NCI-H526 (cell line): Measurements from ENCODE around the gene ELL.
"Not testable (repeated sequence)": the region's sequence is repeated elsewhere in the genome, so short reads cannot be mapped to it uniquely, and the experiment has no call there.

Source experiments
- DNase-seq, 2 experiments: peaks; one replicate each; lab custom pipeline; 2025; lab: John Stamatoyannopoulos, UW

Gene ELL

GRCh38 chr19:18521692-18522123 is at the start of gene ELL:
ELL (minus strand) TSS chr19:18522070; CDS start chr19:18522055, 15 bp downstream.
- no peak for DNase-seq

GRCh38 chr19:18568367-18568766 is 46.5 kb upstream of the ELL start:
- DNase-seq, result no peak

- DNase-seq, result no peak
Measured at GRCh38 chr19:18566953-18567352, 45.1 kb upstream of the ELL start.

- DNase-seq, result no peak
Measured at GRCh38 chr19:18562086-18562485, 40.2 kb upstream of the ELL start.

GRCh38 chr19:18559685-18560084 is 37.8 kb upstream of the ELL start:
- DNase-seq, result no peak

GRCh38 chr19:18558604-18559003 is 36.7 kb upstream of the ELL start:
- no peak for DNase-seq

- DNase-seq, result no peak
Measured at GRCh38 chr19:18558202-18558555, 36.3 kb upstream of the ELL start.

GRCh38 chr19:18557411-18558201 is 35.7 kb upstream of the ELL start, which contains the start of gene KXD1:
KXD1 (plus strand) TSS chr19:18557870; CDS start chr19:18562057, 4,187 bp downstream.
- DNase-seq, result peak; percentile 88 to 97

GRCh38 chr19:18551631-18552030 is 29.8 kb upstream of the ELL start:
- no peak for DNase-seq

- DNase-seq, result peak; percentile 31 to 78
Measured at GRCh38 chr19:18543814-18544475, 22.1 kb upstream of the ELL start.

GRCh38 chr19:18542941-18543813 is 21.3 kb upstream of the ELL start, which contains the start of gene FKBP8:
FKBP8 (minus strand) TSS chr19:18543573; CDS start chr19:18541970, 1,603 bp downstream.
- peak; percentile 55 to 91 for DNase-seq

- DNase-seq, result no peak
Measured at GRCh38 chr19:18541992-18542940, 20.4 kb upstream of the ELL start.

- no peak for DNase-seq
Measured at GRCh38 chr19:18541258-18541991, 19.6 kb upstream of the ELL start.

- not testable (repeated sequence) for DNase-seq
Measured at GRCh38 chr19:18540200-18540599, 18.3 kb upstream of the ELL start.

- no peak for DNase-seq
Measured at GRCh38 chr19:18539372-18539771, 17.5 kb upstream of the ELL start.

GRCh38 chr19:18538115-18538514 is 16.2 kb upstream of the ELL start:
- no peak for DNase-seq

- DNase-seq, result no peak
Measured at GRCh38 chr19:18537431-18537830, 15.6 kb upstream of the ELL start.

- DNase-seq, result no peak
Measured at GRCh38 chr19:18536475-18536874, 14.6 kb upstream of the ELL start.

- DNase-seq, result no peak
Measured at GRCh38 chr19:18533058-18533457, 11.2 kb upstream of the ELL start.

GRCh38 chr19:18532168-18532890 is 10.5 kb upstream of the ELL start:
- DNase-seq, result no peak
